ENCODE measurements around the gene PTPRO.
A peak's percentile ranks its signal among the peaks of the same experiment; 100 is the strongest.

PTPRO gene

GRCh38 chr12:15596174-15596573 is 273.9 kb downstream of the PTPRO start:
- no peaks in the 10 kb centered on the region for H3K79me2 ChIP-seq
- H3K4me3 ChIP-seq (ENCODE audit: low read depth, low read length) = no peak overlapping the region
- no peak overlapping the region for H3K9ac ChIP-seq
- no peaks in the 10 kb centered on the region for H3K27me3 ChIP-seq (ENCODE audit: control insufficient read depth, insufficient read depth, low read length)
- no peak overlapping the region for H3K4me2 ChIP-seq (ENCODE audit: low read length)
- TF ChIP-seq CTCF (IDR thresholded peaks at IDR 0.05) = no peak
- no peaks in the 10 kb centered on the region for H3K4me1 ChIP-seq
- no peak overlapping the region for H2AFZ ChIP-seq
- peak overlapping the region; percentile 16 for H3K27ac ChIP-seq
- no peaks in the 10 kb centered on the region for H3K36me3 ChIP-seq (ENCODE audit: control insufficient read depth, insufficient read depth, low read length)
- H3K9me3 ChIP-seq (ENCODE audit: control insufficient read depth, low read length) = no peaks in the 10 kb centered on the region

- no peaks in the 10 kb centered on the region for H3K9me3 ChIP-seq (ENCODE audit: control insufficient read depth, low read length)
- H3K27ac ChIP-seq = peak overlapping the region; percentile 16
- H3K36me3 ChIP-seq (ENCODE audit: control insufficient read depth, insufficient read depth, low read length) = no peaks in the 10 kb centered on the region
- no peak overlapping the region for H2AFZ ChIP-seq
- no peak overlapping the region for H3K4me2 ChIP-seq (ENCODE audit: low read length)
- H3K4me1 ChIP-seq = no peaks in the 10 kb centered on the region
- H3K79me2 ChIP-seq = no peaks in the 10 kb centered on the region
- H3K9ac ChIP-seq = no peak overlapping the region
- no peak for TF ChIP-seq CTCF (IDR thresholded peaks at IDR 0.05)
- H3K4me3 ChIP-seq (ENCODE audit: low read depth, low read length) = no peak overlapping the region
- H3K27me3 ChIP-seq (ENCODE audit: control insufficient read depth, insufficient read depth, low read length) = no peaks in the 10 kb centered on the region
Observed at GRCh38 chr12:15597125-15597830, 275.0 kb downstream of the PTPRO start.

- H3K36me3 ChIP-seq (ENCODE audit: control insufficient read depth, insufficient read depth, low read length) = no peaks in the 10 kb centered on the region
- no peaks in the 10 kb centered on the region for H3K4me1 ChIP-seq
- no peak for TF ChIP-seq CTCF (IDR thresholded peaks at IDR 0.05)
- no peaks in the 10 kb centered on the region for H3K79me2 ChIP-seq
- no peak overlapping the region for H3K4me2 ChIP-seq (ENCODE audit: low read length)
- H3K9me3 ChIP-seq (ENCODE audit: control insufficient read depth, low read length) = no peaks in the 10 kb centered on the region
- H3K9ac ChIP-seq = no peak overlapping the region
- H3K4me3 ChIP-seq (ENCODE audit: low read depth, low read length) = no peak overlapping the region
- no peaks in the 10 kb centered on the region for H3K27me3 ChIP-seq (ENCODE audit: control insufficient read depth, insufficient read depth, low read length)
- H3K27ac ChIP-seq = no peak overlapping the region
- H2AFZ ChIP-seq = no peak overlapping the region
Observed at GRCh38 chr12:15599266-15600037, 277.1 kb downstream of the PTPRO start.

GRCh38 chr12:15600223-15600935 is 278.1 kb downstream of the PTPRO start:
- Histone ChIP-seq H3K27ac (no peak overlapping the region), H3K9ac (no peak overlapping the region), H3K79me2 (no peaks in the 10 kb centered on the region), H3K4me3 (ENCODE audit: low read depth, low read length) (no peak overlapping the region), H2AFZ (no peak overlapping the region), H3K4me1 (no peaks in the 10 kb centered on the region), H3K36me3 (ENCODE audit: control insufficient read depth, insufficient read depth, low read length) (no peaks in the 10 kb centered on the region), H3K9me3 (ENCODE audit: control insufficient read depth, low read length) (no peaks in the 10 kb centered on the region), H3K4me2 (ENCODE audit: low read length) (no peak overlapping the region), H3K27me3 (ENCODE audit: control insufficient read depth, insufficient read depth, low read length) (no peaks in the 10 kb centered on the region)
- TF ChIP-seq CTCF (IDR thresholded peaks at IDR 0.05) = no peak

All from parathyroid adenoma (tissue), 2 donors.